Neural crest cell (in vitro differentiated cells): ENCODE measurements around the gene WDR82. TPM values are rescaled to one million over a fixed set of nuclear protein-coding genes. Genes with fewer than 3 reads are reported as not detected.

ENCODE experiments used
- DNase-seq: peaks from one replicate; pipeline ENCODE4 v3.0.0; 2021; ENCODE audit warnings: low read depth, mixed read lengths, low spot score
- H3K27ac Mint-ChIP-seq: one replicate; pipeline ENCODE4 v1.8.0; 2021; ENCODE audit warnings: mild to moderate bottlenecking, mixed read lengths; ENCODE audit not compliant: unreplicated experiment
- H3K27me3 Mint-ChIP-seq: 2 replicates; pipeline ENCODE4 v1.8.0; 2021; ENCODE audit warnings: low read depth, mild to moderate bottlenecking, mixed read lengths
- H3K36me3 Mint-ChIP-seq: 2 replicates; pipeline ENCODE4 v1.8.0; 2021; ENCODE audit warnings: low read depth, mild to moderate bottlenecking, mixed read lengths
- H3K4me1 Mint-ChIP-seq: 2 replicates; pipeline ENCODE4 v1.8.0; 2021; ENCODE audit warnings: mixed read lengths
- H3K4me3 Mint-ChIP-seq: one replicate; pipeline ENCODE4 v1.8.0; 2021; ENCODE audit warnings: mild to moderate bottlenecking, mixed read lengths
- H3K9me3 Mint-ChIP-seq: 2 replicates; pipeline ENCODE4 v1.8.0; 2021; ENCODE audit warnings: mixed read lengths
- total RNA-seq: library from RNA; stranded (reverse); gene quantifications from 2 replicates; pipeline ENCODE4 v1.2.1, GENCODE V29; 2021
- TF ChIP-seq, protein P1 (sequence below): fragments of 200-600 bp; sonication (generic); conservative IDR thresholded peaks from 2 replicates; pipeline ENCODE4 v1.5.0; 2021; ENCODE audit warnings: antibody characterized with exemption, mild to moderate bottlenecking

WDR82 gene
- total RNA-seq, 1 donor from 2014 or later: 114 TPM

DNA sequence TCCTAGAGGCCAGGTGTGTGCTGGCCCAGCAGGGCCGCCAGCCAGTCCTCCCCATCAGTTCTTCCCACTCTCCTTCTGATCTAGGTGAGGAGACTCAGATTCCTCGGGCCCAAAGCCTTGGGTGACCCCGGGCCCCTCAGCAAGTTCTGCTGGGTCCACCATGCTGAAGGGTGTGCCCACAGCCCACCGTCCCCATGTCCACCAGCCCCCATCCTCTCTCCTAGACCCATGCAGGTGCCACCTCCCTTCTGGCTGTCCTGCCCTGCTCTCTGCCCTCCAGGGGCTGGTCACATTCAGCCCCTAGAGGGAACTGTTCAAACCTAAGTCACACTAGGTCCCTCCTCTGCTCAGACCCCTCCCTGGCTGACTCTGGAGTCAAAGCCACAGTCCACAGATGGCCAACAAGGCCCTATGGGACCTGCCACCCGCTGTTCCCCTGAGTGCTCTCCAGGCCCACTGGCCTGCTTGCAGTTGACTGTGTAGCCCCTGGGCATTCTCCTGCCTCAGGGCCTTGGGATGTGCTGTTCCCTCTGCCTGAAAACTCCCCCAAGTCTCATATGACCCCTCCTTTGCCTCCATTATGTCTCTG, 52.1 kb downstream of the WDR82 start:
- DNase-seq: no peak
- no peak overlapping the region for H3K27ac Mint-ChIP-seq

DNA sequence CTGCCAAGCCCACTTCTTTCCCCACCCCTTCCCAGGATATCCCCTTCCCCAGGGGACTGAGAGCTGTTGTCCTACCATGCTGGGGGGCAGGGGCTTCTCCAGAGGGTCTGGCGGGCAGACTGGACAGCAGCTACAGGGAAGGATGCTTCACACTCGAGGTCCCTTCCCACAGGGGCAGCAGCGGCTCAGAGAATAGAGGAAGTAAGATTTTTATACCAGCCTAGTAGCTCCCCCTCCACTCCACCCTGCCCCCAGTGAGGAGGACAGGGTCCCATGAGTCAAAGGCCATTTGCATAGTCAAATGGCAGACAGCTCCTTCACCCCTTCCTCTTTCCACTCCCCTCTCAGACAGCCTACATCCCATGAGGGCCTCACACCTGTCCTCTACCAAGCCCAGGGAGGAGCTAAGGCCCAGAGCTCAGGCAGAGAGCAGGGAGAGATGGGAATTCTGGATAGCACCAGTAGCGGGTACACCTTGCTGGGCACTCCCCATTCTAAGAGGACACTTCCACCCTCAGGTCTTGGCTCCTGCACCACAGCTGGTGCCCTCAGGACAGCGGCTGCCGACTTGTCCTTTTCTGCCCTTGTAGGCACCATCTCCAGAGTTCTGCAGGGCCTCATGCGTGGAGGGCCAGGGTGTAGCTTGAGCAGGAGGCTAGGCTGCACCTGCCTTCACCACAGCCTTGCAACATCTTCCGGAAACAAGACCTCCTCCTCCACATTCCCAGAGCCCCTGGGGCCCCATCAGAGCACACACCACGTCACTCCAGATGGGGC, 52.8 kb downstream of the WDR82 start, which contains the start of gene TLR9:
Gene TLR9, minus strand, starts transcription at position 194 of the 777 bp plus-strand sequence. Its CDS starts 116 bp downstream, at position 78.
- Mint-ChIP-seq H3K9me3 (no peaks in the 10 kb centered on the region), H3K4me1 (peaks cover under 1% of the 10 kb centered on the region), H3K4me3 (no peak within 1 kb of the TSS), H3K36me3 (no peaks in the 10 kb centered on the region), H3K27ac (no peak within 1 kb of the TSS), H3K27me3 (no peaks in the 10 kb centered on the region)
- DNase-seq: no peak
- TF ChIP-seq, protein P1, sequence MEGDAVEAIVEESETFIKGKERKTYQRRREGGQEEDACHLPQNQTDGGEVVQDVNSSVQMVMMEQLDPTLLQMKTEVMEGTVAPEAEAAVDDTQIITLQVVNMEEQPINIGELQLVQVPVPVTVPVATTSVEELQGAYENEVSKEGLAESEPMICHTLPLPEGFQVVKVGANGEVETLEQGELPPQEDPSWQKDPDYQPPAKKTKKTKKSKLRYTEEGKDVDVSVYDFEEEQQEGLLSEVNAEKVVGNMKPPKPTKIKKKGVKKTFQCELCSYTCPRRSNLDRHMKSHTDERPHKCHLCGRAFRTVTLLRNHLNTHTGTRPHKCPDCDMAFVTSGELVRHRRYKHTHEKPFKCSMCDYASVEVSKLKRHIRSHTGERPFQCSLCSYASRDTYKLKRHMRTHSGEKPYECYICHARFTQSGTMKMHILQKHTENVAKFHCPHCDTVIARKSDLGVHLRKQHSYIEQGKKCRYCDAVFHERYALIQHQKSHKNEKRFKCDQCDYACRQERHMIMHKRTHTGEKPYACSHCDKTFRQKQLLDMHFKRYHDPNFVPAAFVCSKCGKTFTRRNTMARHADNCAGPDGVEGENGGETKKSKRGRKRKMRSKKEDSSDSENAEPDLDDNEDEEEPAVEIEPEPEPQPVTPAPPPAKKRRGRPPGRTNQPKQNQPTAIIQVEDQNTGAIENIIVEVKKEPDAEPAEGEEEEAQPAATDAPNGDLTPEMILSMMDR: no peak

More for the DNA sequence above, 52.1 kb downstream of the WDR82 start:
- no peak overlapping the region for H3K4me3 Mint-ChIP-seq
- H3K4me1 Mint-ChIP-seq: no peaks in the 10 kb centered on the region
- no peaks in the 10 kb centered on the region for H3K9me3 Mint-ChIP-seq
- H3K36me3 Mint-ChIP-seq: no peaks in the 10 kb centered on the region
- H3K27me3 Mint-ChIP-seq: no peaks in the 10 kb centered on the region
- TF ChIP-seq, protein P1: no peak

DNA sequence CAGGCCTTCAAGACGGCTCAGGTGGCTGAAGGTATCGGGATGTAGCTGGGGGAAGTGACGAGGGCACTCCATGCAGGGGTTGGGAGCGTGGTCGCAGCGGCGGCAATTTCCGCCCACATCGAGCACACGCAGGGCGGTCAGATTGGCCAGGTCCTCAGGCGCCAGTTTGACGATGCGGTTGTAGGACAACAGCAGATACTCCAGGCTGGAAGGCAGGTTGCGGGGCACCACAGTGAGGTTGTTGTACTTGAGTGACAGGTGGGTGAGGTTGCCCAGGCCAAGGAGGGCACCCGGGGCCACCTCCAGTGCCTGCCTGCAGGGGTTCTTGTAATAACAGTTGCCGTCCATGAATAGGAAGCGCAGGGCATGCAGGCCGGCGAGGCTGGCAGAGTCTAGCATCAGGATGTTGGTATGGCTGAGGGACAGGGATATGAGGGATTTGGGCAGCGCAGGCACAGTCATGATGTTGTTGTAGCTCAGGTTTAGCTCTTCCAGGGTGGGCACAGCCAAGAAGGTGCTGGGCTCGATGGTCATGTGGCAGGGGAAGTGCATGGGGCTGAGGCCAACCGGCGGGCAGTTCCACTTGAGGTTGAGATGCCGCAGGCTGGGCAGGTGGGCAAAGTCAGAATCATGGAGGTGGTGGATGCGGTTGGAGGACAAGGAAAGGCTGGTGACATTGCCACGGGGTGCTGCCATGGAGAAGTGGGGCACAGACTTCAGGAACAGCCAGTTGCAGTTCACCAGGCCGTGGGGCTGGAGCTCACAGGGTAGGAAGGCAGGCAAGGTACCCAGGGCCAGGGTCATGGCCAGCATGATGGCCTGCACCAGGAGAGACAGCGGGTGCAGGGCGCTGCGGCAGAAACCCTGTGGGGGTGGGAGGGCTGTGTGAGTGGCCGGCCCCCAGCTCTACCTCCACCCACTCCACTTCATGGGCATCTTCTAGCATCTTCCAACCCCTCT, 54.7 kb downstream of the WDR82 start:
- no peak overlapping the region for H3K27ac Mint-ChIP-seq
- no peak for DNase-seq
- TF ChIP-seq, protein P1: no peak
- no peaks in the 10 kb centered on the region for H3K9me3 Mint-ChIP-seq
- peaks cover 4% of the 10 kb centered on the region for H3K4me1 Mint-ChIP-seq
- H3K27me3 Mint-ChIP-seq: no peaks in the 10 kb centered on the region
- H3K4me3 Mint-ChIP-seq: no peak overlapping the region
- H3K36me3 Mint-ChIP-seq: no peaks in the 10 kb centered on the region

DNA sequence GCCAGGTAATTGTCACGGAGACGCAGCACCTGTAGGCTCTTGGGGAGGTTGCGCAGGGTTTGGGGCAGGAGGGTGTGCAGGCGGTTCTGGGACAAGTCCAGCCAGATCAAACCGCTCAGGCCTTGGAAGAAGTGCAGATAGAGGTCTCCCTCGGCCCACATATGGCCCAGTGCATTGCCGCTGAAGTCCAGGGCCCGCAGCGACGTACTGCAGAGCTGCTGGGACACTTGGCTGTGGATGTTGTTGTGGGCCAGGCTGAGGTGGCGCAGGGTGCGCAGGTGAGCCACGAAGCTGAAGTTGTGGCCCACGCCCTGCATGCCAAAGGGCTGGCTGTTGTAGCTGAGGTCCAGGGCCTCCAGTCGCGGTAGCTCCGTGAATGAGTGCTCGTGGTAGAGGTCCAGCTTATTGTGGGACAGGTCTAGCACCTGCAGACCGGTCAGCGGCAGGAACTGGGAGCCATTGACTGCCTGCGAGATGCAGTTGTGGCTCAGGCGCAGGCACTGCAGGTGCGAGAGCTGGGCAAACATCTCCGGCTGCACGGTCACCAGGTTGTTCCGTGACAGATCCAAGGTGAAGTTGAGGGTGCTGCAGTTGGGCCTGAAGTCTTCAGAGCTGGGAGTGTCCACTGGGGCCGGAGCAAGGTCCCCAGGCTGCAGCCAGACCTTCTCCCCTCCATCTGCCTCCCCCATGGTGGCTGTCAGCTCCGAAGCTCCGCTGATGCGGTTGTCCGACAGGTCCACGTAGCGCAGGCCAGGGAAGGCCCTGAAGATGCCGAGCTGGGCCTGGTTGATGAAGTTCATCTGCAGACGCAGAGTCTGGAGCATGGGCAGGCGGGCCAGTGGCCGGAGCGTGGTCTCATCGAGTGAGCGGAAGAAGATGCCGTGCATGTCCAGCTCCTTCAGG, 55.9 kb downstream of the WDR82 start:
- Mint-ChIP-seq H3K27me3 (no peaks in the 10 kb centered on the region), H3K4me3 (no peak overlapping the region), H3K4me1 (peaks cover 4% of the 10 kb centered on the region), H3K36me3 (no peaks in the 10 kb centered on the region), H3K9me3 (no peaks in the 10 kb centered on the region), H3K27ac (no peak overlapping the region)
- DNase-seq: no peak
- TF ChIP-seq, protein P1: no peak
